LNCaP clone FGC (cell line): Measurements from ENCODE around the gene NHLRC2.

Experiments
- DNase-seq: peaks from one replicate; pipeline ENCODE4 v3.0.0-alpha.2; 2011; ENCODE audit warnings: low read depth
- H3K4me3 ChIP-seq: 2 replicates; pipeline ENCODE4 v1.5.1; 2011; ENCODE audit warnings: mild to moderate bottlenecking, low read depth, low read length, control low read depth
- TF ChIP-seq, protein P1 (sequence below): IDR thresholded peaks from 2 replicates; pipeline ENCODE4 v1.5.1; 2012; ENCODE audit warnings: mild to moderate bottlenecking; ENCODE audit not compliant: control insufficient read depth, insufficient read depth; ENCODE audit errors: extremely low read depth

Gene NHLRC2

DNA sequence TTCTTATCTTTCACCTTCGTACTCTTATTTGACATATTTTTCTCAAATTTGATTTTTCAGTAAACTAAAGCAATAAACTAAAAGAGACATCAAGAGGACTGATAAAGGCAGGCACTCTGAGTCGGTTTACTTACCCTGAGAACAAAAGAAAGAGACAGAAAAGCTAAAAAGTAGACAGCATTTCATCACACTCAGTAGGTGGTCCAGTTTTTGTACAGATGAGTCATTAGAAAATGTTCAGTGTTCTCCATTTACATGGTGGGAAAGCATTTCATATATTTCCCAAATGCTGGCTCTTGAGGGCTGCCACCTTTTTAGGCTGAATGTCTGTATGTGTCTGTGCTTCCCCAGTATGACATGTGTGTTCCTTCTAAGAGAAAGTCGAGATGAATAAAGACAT is 52.7 kb downstream of the NHLRC2 start:
- H3K4me3 ChIP-seq: no peak overlapping the region
- no peak for DNase-seq
- TF ChIP-seq, protein P1, sequence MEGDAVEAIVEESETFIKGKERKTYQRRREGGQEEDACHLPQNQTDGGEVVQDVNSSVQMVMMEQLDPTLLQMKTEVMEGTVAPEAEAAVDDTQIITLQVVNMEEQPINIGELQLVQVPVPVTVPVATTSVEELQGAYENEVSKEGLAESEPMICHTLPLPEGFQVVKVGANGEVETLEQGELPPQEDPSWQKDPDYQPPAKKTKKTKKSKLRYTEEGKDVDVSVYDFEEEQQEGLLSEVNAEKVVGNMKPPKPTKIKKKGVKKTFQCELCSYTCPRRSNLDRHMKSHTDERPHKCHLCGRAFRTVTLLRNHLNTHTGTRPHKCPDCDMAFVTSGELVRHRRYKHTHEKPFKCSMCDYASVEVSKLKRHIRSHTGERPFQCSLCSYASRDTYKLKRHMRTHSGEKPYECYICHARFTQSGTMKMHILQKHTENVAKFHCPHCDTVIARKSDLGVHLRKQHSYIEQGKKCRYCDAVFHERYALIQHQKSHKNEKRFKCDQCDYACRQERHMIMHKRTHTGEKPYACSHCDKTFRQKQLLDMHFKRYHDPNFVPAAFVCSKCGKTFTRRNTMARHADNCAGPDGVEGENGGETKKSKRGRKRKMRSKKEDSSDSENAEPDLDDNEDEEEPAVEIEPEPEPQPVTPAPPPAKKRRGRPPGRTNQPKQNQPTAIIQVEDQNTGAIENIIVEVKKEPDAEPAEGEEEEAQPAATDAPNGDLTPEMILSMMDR: no peak

DNA sequence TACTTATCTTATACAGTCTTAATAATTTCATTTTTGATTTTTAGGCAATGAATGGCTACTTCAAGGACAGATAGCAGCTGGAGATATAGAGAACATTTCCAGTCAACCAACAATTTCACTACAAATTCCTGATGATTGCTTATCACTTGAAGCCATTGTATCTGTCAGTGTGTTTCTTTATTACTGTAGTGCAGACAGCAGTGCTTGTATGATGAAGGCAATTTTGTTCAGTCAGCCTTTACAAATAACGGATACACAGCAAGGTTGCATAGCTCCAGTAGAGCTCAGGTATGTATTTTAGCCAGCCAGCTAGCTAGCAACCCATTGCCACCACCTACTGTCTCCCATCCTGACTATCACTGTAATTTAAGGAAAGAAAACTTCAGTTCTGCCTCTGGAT is 53.8 kb downstream of the NHLRC2 start:
- TF ChIP-seq, protein P1: no peak
- DNase-seq: no peak
- H3K4me3 ChIP-seq: no peak overlapping the region

DNA sequence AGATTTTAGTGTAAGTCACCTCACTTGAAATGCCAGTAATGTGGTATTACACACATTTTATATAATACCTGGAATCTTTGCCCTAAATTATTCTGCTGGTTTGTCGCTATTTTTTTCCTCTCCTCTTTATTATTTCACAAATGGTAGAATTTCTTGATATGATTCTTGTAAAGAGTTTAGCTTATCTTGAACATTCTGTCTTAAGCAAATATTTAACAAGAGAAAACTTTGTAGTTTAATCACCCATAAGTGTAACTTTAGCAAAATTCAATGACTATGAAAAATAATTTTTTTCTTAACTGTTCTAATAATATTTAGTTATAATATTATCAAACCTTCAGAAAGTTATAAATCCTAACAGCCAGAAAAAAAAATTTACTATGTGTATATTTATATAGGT is 56.7 kb downstream of the NHLRC2 start:
- TF ChIP-seq, protein P1: no peak
- no peak for DNase-seq

DNA sequence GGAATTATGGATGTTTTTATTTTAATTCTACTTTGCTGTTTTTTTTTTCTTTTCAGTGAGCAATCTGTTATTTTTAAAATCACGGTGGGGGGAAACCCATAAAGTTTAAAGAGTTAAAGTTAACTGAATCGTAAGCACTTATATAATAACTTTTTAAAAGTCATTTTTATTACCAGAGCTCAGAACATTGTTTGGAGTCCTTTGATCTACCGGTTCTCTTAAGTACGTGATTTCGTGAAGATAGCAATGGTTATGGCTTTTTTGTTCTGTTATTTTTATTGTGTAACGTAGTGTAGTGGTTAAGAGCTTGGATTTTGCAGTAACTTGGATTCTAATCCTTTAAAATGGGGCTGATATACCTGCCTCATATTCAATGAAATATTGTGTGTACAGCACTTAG is 57.4 kb downstream of the NHLRC2 start:
- no peak for DNase-seq
- TF ChIP-seq, protein P1: no peak
- H3K4me3 ChIP-seq: no peak overlapping the region

More for the DNA sequence above, 56.7 kb downstream of the NHLRC2 start:
- H3K4me3 ChIP-seq: no peak overlapping the region

DNA sequence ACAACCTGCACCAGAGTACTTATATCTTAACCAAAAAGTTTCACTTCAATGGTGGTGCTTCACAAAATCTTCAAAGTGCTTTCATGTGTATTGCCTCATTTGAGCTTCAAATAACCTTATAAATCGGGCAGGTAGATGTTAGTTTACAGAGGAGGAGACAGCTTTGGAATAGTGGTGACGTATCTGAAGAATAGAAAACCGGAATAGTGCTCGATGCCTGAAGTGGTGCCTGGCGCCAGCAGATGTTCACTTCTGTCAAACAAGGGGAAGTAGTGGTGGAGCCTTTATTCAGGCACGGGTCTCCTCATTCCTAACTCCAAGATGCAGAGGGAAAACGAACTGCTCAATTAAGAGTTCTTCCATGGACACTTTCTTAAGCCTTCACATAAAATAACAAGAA is 58.1 kb downstream of the NHLRC2 start:
- TF ChIP-seq, protein P1: no peak

DNA sequence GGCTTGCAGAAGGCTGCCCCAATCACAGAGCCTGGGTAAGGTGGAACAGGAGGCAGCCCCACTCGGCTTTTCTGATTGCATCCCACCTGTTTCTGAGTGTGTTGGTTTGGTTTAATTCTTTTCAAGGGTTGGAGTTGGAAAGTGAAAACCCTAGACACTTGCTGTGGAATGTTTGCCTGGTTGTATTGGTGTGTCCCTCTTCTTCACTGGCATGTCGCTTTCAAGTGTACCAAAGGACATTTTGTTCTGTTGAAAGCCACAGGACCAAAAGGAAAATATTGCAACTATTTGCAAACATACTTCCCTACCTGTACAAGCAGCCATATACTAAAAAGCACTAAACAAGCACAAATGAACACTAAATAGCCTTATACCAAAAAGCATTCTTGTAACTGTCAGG is 60.5 kb downstream of the NHLRC2 start:
- no peak overlapping the region for H3K4me3 ChIP-seq
- DNase-seq: no peak
- TF ChIP-seq, protein P1: no peak

More for the DNA sequence above, 58.1 kb downstream of the NHLRC2 start:
- DNase-seq: no peak
- no peak overlapping the region for H3K4me3 ChIP-seq

DNA sequence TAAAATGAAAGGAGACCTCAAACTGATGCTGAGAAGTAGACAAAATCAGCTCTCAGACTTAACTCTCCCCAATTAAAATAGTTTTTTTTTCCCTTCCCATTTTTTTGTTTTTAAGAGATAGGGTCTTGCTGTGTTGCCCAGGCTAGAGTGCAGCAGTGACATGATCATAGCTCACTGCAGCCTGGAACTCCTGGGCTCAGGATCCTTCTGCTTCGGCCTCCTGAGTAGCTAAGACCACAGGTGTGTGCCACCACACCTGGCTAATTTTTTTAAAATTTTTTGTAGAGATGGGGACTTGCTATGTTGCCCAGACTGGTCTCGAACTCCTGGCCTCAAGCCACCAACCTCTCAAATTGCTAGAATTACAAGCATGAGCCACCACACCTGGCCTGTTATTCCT is 61.1 kb downstream of the NHLRC2 start:
- TF ChIP-seq, protein P1: no peak
- H3K4me3 ChIP-seq: no peak overlapping the region
- no peak for DNase-seq
